Measurements from ENCODE around the gene PRMT6. TPM values are rescaled to one million over a fixed set of nuclear protein-coding genes. Genes with fewer than 3 reads are reported as not detected.
"Not testable (repeated sequence)": the region's sequence is repeated elsewhere in the genome, so short reads cannot be mapped to it uniquely, and the experiment has no call there.

PRMT6 gene
- total and polyA plus RNA-seq, 2 experiments from 2014 or later = 29.6 to 46.6 TPM

DNA sequence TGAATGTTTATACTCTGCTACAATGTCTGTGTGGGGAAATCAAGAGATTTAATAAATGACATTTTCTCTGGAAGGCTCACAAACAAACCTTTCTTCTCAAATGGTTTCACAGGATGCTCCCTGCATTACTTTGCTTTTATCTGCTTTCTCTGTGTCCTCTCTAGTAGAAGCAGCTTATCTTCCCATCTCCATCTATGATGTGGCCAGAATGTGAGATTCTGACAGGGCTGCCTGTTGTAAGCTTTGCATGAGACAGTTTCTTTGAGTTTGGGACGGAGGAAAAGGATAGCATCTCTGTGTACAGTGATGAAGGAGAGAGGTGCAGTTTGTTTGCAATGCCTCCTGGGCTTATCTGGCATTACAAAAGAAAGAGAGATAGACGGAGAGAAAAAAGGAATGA lies 24.6 kb downstream of the PRMT6 start:
- Histone ChIP-seq H4K20me1 (replicated peaks; ENCODE audit: insufficient read depth) (no peaks in the 10 kb centered on the region), H3K4me3 (no peak overlapping the region), H3F3A (replicated peaks; ENCODE audit: low read depth) (no peaks in the 10 kb centered on the region), H3K79me2 (replicated peaks; ENCODE audit: insufficient read depth) (no peaks in the 10 kb centered on the region), H3K27me3 (ENCODE audit: insufficient read depth) (no peaks in the 10 kb centered on the region), H2AFZ (0 out of 2 replicates have a peak overlapping the region, but pooled peaks have one; percentile 33), H3K9me2 (ENCODE audit: insufficient read depth) (0 out of 2 replicates have a peak, but pooled peaks cover 2% of the 10 kb centered on the region), H3K4me2 (no peak overlapping the region), H3K27ac (ENCODE audit: low read depth) (no peak overlapping the region), H3K36me3 (ENCODE audit: insufficient read depth) (no peaks in the 10 kb centered on the region), H3K4me1 (ENCODE audit: insufficient read depth) (no peaks in the 10 kb centered on the region)
- DNase-seq (ENCODE audit: low spot score) = no peak
- Mint-ChIP-seq H3K36me3 (ENCODE audit: low read depth) (peaks cover 7% of the 10 kb centered on the region; the same call in 2 of the 3 replicates), H3K27me3 (ENCODE audit: insufficient read depth, low read depth, poor library complexity) (no peaks in the 10 kb centered on the region), H3K27ac (no peak overlapping the region), H3K4me3 (no peak overlapping the region), H3K9me3 (peaks cover 14% of the 10 kb centered on the region; the same call in 2 of the 3 replicates), H3K4me1 (no peaks in the 10 kb centered on the region; the same call in 2 of the 3 replicates)
- no peak for TF ChIP-seq ZNF114 (CRISPR knock-in tag; IDR thresholded peaks at IDR 0.05)
- ATAC-seq = no peak

DNA sequence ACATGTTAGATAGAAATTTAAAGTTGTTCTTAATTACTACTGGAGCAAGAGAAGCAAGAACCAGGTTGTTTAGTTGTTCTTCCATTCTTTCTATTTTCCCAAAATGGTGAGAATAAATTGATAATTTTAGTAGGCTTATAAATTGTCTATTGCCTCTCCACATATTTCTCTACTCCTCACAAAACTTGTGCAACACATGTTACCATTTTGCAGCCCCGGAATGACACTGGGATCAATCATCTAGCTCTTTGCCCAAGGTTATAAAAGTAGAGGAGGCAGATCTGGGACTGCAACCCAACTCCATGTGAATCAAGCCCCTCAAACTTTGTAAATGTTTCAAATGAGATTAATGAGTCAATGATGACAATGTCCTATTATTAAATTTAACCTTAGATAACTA lies 34.9 kb downstream of the PRMT6 start:
- no peaks in the 10 kb centered on the region for H3K36me3 ChIP-seq (ENCODE audit: insufficient read depth)
- no peak overlapping the region for H3K27ac ChIP-seq (ENCODE audit: low read depth)
- Mint-ChIP-seq H3K27me3 (ENCODE audit: insufficient read depth, low read depth, poor library complexity) (no peaks in the 10 kb centered on the region), H3K27ac (no peak overlapping the region), H3K36me3 (ENCODE audit: low read depth) (no peaks in the 10 kb centered on the region), H3K9me3 (no peaks in the 10 kb centered on the region), H3K4me1 (no peaks in the 10 kb centered on the region), H3K4me3 (no peak overlapping the region)
- H4K20me1 ChIP-seq (replicated peaks; ENCODE audit: insufficient read depth) = no peaks in the 10 kb centered on the region
- no peak for ATAC-seq
- no peak overlapping the region for H3K4me2 ChIP-seq
- no peak overlapping the region for H3K4me3 ChIP-seq
- H3K79me2 ChIP-seq (replicated peaks; ENCODE audit: insufficient read depth) = no peaks in the 10 kb centered on the region
- H3K9me2 ChIP-seq (ENCODE audit: insufficient read depth) = no peaks in the 10 kb centered on the region
- no peak for DNase-seq (ENCODE audit: low spot score)
- TF ChIP-seq EZH2 (IDR thresholded peaks at IDR 0.05; ENCODE audit: low read depth, unreplicated experiment) (no peak), CREB1 (CRISPR knock-in tag; IDR thresholded peaks at IDR 0.05; ENCODE audit: low read depth) (no peak), ZNF331 (CRISPR knock-in tag; IDR thresholded peaks at IDR 0.05; ENCODE audit: low read depth) (no peak), POLR2AphosphoS5 (IDR thresholded peaks at IDR 0.05; ENCODE audit: low read depth) (no peak), ZNF114 (CRISPR knock-in tag; IDR thresholded peaks at IDR 0.05) (no peak), NANOG (IDR thresholded peaks at IDR 0.05; ENCODE audit: borderline replicate concordance) (no peak), JUNB (IDR thresholded peaks at IDR 0.05; ENCODE audit: unreplicated experiment) (no peak)
- TF ChIP-seq, protein P1, sequence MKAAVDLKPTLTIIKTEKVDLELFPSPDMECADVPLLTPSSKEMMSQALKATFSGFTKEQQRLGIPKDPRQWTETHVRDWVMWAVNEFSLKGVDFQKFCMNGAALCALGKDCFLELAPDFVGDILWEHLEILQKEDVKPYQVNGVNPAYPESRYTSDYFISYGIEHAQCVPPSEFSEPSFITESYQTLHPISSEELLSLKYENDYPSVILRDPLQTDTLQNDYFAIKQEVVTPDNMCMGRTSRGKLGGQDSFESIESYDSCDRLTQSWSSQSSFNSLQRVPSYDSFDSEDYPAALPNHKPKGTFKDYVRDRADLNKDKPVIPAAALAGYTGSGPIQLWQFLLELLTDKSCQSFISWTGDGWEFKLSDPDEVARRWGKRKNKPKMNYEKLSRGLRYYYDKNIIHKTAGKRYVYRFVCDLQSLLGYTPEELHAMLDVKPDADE (IDR thresholded peaks at IDR 0.05) = no peak
- TF ChIP-seq, protein P2, sequence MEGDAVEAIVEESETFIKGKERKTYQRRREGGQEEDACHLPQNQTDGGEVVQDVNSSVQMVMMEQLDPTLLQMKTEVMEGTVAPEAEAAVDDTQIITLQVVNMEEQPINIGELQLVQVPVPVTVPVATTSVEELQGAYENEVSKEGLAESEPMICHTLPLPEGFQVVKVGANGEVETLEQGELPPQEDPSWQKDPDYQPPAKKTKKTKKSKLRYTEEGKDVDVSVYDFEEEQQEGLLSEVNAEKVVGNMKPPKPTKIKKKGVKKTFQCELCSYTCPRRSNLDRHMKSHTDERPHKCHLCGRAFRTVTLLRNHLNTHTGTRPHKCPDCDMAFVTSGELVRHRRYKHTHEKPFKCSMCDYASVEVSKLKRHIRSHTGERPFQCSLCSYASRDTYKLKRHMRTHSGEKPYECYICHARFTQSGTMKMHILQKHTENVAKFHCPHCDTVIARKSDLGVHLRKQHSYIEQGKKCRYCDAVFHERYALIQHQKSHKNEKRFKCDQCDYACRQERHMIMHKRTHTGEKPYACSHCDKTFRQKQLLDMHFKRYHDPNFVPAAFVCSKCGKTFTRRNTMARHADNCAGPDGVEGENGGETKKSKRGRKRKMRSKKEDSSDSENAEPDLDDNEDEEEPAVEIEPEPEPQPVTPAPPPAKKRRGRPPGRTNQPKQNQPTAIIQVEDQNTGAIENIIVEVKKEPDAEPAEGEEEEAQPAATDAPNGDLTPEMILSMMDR (conservative IDR thresholded peaks at IDR 0.05; ENCODE audit: low read depth in 2 of 2) = no peak
- TF ChIP-seq, protein P3, sequence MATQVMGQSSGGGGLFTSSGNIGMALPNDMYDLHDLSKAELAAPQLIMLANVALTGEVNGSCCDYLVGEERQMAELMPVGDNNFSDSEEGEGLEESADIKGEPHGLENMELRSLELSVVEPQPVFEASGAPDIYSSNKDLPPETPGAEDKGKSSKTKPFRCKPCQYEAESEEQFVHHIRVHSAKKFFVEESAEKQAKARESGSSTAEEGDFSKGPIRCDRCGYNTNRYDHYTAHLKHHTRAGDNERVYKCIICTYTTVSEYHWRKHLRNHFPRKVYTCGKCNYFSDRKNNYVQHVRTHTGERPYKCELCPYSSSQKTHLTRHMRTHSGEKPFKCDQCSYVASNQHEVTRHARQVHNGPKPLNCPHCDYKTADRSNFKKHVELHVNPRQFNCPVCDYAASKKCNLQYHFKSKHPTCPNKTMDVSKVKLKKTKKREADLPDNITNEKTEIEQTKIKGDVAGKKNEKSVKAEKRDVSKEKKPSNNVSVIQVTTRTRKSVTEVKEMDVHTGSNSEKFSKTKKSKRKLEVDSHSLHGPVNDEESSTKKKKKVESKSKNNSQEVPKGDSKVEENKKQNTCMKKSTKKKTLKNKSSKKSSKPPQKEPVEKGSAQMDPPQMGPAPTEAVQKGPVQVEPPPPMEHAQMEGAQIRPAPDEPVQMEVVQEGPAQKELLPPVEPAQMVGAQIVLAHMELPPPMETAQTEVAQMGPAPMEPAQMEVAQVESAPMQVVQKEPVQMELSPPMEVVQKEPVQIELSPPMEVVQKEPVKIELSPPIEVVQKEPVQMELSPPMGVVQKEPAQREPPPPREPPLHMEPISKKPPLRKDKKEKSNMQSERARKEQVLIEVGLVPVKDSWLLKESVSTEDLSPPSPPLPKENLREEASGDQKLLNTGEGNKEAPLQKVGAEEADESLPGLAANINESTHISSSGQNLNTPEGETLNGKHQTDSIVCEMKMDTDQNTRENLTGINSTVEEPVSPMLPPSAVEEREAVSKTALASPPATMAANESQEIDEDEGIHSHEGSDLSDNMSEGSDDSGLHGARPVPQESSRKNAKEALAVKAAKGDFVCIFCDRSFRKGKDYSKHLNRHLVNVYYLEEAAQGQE (IDR thresholded peaks at IDR 0.05; ENCODE audit: unreplicated experiment) = no peak
- no peaks in the 10 kb centered on the region for H3F3A ChIP-seq (replicated peaks; ENCODE audit: low read depth)
- H3K27me3 ChIP-seq (ENCODE audit: insufficient read depth) = no peaks in the 10 kb centered on the region
- H3K4me1 ChIP-seq (ENCODE audit: insufficient read depth) = no peaks in the 10 kb centered on the region
- no peak overlapping the region for H2AFZ ChIP-seq

DNA sequence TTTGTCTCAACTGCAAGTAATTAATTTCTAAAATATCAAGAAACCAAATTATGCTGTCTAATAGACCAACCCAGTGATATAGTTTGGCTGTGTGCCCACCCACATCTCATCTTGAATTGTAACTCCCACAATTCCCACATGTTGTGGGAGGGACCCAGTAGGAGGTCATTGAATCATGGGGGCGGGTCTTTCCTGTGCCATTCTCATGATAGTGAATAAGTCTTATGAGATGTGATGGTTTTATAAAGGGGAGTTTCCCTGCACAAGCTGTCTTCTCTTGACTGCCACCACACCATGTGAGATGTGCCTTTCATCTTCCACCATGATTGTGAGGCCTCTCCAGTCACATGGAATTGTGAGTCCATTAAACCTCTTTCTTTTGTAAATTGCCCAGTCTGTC lies 36.9 kb downstream of the PRMT6 start:
- H3K27me3 Mint-ChIP-seq (ENCODE audit: insufficient read depth, low read depth, poor library complexity); H3K27ac ChIP-seq (ENCODE audit: low read depth); H3K4me2 ChIP-seq; H2AFZ ChIP-seq; H3K36me3 Mint-ChIP-seq (ENCODE audit: low read depth); DNase-seq (ENCODE audit: low spot score); H3K27ac Mint-ChIP-seq; H3F3A ChIP-seq (replicated peaks; ENCODE audit: low read depth); H3K36me3 ChIP-seq (ENCODE audit: insufficient read depth); H3K4me3 ChIP-seq; H3K27me3 ChIP-seq (ENCODE audit: insufficient read depth); H3K9me3 Mint-ChIP-seq; H4K20me1 ChIP-seq (replicated peaks; ENCODE audit: insufficient read depth); H3K4me1 Mint-ChIP-seq; H3K4me3 Mint-ChIP-seq; H3K79me2 ChIP-seq (replicated peaks; ENCODE audit: insufficient read depth); H3K4me1 ChIP-seq (ENCODE audit: insufficient read depth); H3K9me2 ChIP-seq (ENCODE audit: insufficient read depth); ATAC-seq: not testable (repeated sequence)
